ENCODE results near the gene TTC33. TPM values are rescaled to one million over a fixed set of nuclear protein-coding genes. Genes with fewer than 3 reads are reported as not detected.

The TTC33 gene
- polyA plus RNA-seq, 1 donor from 2014 or later = 73.5 TPM

GRCh38 chr5:40559306-40559705, 196.5 kb downstream of the TTC33 start:
- Histone ChIP-seq H3K4me2 (ENCODE audit: low read length) (no peak overlapping the region), H3F3A (ENCODE audit: insufficient read depth, low read length, poor library complexity, severe bottlenecking) (no peaks in the 10 kb centered on the region), H3K9ac (ENCODE audit: low read length) (no peak overlapping the region), H3K4me3 (ENCODE audit: low read length) (no peak overlapping the region), H2AFZ (ENCODE audit: low read depth, low read length) (no peak overlapping the region), H3K36me3 (ENCODE audit: insufficient read depth, low read length) (no peaks in the 10 kb centered on the region), H3K9me3 (ENCODE audit: low read length) (peaks cover 3% of the 10 kb centered on the region), H3K27me3 (ENCODE audit: insufficient read depth, low read depth, low read length) (no peaks in the 10 kb centered on the region), H3K9me2 (ENCODE audit: insufficient read depth, low read length) (no peaks in the 10 kb centered on the region), H4K20me1 (ENCODE audit: insufficient read depth) (no peaks in the 10 kb centered on the region), H3K27ac (ENCODE audit: low read length) (no peak overlapping the region), H3K79me2 (replicated peaks; ENCODE audit: insufficient read depth, low read length) (no peaks in the 10 kb centered on the region)
- TF ChIP-seq REST (IDR thresholded peaks at IDR 0.05; ENCODE audit: borderline replicate concordance) (no peak), MXI1 (conservative IDR thresholded peaks at IDR 0.05; ENCODE audit: poor library complexity, severe bottlenecking) (no peak), CTCF (IDR thresholded peaks at IDR 0.05; ENCODE audit: poor library complexity, severe bottlenecking) (no peak), EP300 (conservative IDR thresholded peaks at IDR 0.05; ENCODE audit: poor library complexity, severe bottlenecking) (no peak), SMC3 (conservative IDR thresholded peaks at IDR 0.05; ENCODE audit: poor library complexity) (no peak)

GRCh38 chr5:40557501-40557900, 198.3 kb downstream of the TTC33 start:
- Histone ChIP-seq H3K4me3 (ENCODE audit: low read length) (no peak overlapping the region), H4K20me1 (ENCODE audit: insufficient read depth) (no peaks in the 10 kb centered on the region), H3K36me3 (ENCODE audit: insufficient read depth, low read length) (no peaks in the 10 kb centered on the region), H3K4me2 (ENCODE audit: low read length) (no peak overlapping the region), H3F3A (ENCODE audit: insufficient read depth, low read length, poor library complexity, severe bottlenecking) (no peaks in the 10 kb centered on the region), H3K9ac (ENCODE audit: low read length) (no peak overlapping the region), H3K27me3 (ENCODE audit: insufficient read depth, low read depth, low read length) (no peaks in the 10 kb centered on the region), H3K9me3 (ENCODE audit: low read length) (peaks cover 3% of the 10 kb centered on the region), H3K27ac (ENCODE audit: low read length) (no peak overlapping the region), H3K79me2 (replicated peaks; ENCODE audit: insufficient read depth, low read length) (no peaks in the 10 kb centered on the region), H2AFZ (ENCODE audit: low read depth, low read length) (no peak overlapping the region), H3K9me2 (ENCODE audit: insufficient read depth, low read length) (no peaks in the 10 kb centered on the region)
- TF ChIP-seq MXI1 (conservative IDR thresholded peaks at IDR 0.05; ENCODE audit: poor library complexity, severe bottlenecking) (no peak), POLR2AphosphoS5 (IDR thresholded peaks at IDR 0.05) (no peak), CTCF (IDR thresholded peaks at IDR 0.05; ENCODE audit: poor library complexity, severe bottlenecking) (no peak), REST (IDR thresholded peaks at IDR 0.05; ENCODE audit: borderline replicate concordance) (no peak), EP300 (conservative IDR thresholded peaks at IDR 0.05; ENCODE audit: poor library complexity, severe bottlenecking) (no peak), SMC3 (conservative IDR thresholded peaks at IDR 0.05; ENCODE audit: poor library complexity) (no peak), RAD21 (conservative IDR thresholded peaks at IDR 0.05) (no peak), TAF1 (IDR thresholded peaks at IDR 0.05; ENCODE audit: low read depth) (no peak), EZH2 (IDR thresholded peaks at IDR 0.05; ENCODE audit: borderline replicate concordance, insufficient read depth, low read length, poor library complexity, severe bottlenecking) (no peak)

Data from neural cell (in vitro differentiated cells).